HG03432 (cell line): ENCODE results near the gene SWI5.
"Not testable (repeated sequence)": the region's sequence is repeated elsewhere in the genome, so short reads cannot be mapped to it uniquely, and the experiment has no call there.

ENCODE experiments used
- ATAC-seq: cut with Tn5 transposase; IDR thresholded peaks from one replicate; pipeline ENCODE4 v1.9.1; 2021; ENCODE audit warnings: mild to moderate bottlenecking, moderate library complexity; ENCODE audit not compliant: unreplicated experiment

The SWI5 gene

DNA sequence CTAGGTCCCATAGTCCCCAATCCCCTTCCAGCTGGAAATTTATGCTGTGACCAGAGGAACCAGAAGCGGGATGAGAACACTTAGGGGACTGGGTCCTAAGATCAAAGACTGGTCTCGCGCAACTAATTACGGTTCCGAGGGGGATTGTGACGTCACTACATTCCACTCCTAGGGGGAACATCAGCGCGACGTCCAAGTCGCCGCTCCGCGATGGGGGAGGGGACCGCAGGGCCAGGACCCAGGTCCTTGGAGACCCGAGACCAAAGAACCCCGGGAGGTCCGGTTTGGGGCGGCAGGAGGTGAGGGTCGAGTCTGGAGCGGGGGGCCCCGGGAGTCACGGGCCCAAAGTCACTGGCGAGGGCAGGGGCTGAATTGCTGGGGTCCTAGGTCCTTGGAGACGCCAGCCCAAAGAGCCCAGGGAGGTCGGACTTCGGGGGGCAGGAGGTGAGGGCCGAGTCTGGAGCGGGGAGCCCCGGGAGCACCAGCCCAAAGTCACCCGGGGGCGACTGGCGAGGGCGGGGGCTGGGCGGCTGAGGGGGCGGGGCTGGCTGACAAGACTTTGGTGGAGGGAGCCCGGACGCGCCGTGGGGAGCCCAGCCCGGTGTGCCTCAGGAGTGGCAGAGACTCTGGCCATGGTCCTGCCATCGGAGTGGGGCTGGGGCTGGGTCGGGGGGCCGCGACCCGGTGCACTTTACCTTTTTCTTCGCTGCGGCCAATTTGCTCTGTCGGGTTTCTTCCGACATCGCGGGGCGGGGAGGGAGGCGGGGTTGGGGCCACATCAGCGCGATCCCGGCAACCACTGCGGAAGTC lies 673 bp upstream of the SWI5 start, which contains the start of gene GOLGA2:
TSS of gene GOLGA2 (minus strand) at position 810 of the 810 bp plus-strand sequence. CDS start at position 779, 31 bp downstream.
- peak; percentile 61 for ATAC-seq

DNA sequence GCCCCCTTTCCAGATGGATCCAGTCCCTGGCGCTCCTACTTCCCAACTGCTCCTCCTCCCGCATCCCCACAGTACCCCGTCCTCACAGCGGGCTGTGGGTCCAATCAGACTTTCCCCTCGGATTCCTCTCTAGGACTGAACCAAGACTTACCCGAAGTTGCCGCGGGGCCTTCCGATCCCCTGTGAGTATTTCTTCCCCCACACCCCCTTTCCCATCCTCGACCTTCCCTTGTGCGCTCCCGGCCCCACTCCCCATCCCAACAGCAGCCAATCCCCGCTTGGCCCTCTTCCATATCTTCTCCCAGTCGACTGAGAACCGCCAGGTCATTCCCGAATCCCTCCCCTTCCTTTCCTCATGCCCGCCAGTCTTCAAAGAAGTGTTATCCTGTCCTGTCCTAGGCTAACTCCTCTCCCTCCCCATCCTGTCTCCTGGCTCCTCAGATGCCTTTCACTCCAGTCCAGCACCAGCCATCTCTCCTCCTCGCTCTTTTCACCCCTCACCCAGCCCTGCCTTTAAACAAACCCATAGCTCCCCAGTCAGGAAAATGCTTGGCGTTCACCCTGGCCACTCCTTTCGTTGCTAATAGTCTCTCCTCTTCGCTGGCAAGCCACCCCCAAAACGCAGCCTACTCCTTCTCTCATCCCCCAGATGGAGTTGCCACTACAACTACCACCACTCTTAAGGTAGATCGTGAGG lies 646 bp downstream of the SWI5 start:
- no peak for ATAC-seq

DNA sequence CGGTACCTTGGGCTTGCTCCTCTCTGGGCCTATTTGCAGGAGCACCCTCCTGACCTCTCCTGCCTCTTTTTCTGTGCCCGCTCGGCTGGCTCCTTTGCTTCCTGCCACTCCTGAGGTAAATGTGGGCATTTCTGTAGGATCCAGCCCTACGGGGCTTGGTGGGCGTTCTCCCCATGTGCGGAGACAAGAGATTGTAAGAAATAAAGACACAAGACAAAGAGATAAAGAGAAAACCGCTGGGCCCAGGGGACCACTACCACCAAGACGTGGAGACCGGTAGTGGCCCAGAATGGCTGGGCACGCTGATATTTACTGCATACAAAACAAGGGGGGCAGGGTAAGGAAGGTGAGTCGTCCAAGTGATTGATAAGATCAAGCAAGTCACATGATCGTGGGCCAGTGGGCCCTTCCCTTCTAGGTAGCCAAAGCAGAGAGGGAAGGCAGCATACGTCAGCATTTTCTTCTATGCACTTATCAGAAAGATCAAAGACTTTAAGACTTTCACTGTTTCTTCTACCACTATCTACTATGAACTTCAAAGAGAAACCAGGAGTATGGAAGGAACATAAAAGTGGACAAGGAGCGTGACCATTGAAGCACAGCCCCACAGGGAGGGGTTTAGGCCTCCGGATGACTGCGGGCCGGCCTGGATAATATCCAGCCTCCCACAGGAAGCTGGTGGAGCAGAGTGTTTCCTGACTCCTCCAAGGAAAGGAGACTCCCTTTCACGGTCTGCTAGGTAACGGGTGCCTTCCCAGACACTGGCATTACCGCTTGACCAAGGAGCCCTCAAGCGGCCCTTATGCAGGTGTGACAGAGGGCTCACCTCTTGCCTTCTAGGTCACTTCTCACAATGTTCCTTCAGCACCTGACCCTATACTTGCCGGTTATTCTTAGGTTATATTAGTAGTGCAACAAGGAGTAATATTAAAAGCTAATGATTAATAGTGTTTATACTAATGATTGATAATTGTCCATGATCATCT lies 3.3 kb downstream of the SWI5 start:
- ATAC-seq = not testable (repeated sequence)

DNA sequence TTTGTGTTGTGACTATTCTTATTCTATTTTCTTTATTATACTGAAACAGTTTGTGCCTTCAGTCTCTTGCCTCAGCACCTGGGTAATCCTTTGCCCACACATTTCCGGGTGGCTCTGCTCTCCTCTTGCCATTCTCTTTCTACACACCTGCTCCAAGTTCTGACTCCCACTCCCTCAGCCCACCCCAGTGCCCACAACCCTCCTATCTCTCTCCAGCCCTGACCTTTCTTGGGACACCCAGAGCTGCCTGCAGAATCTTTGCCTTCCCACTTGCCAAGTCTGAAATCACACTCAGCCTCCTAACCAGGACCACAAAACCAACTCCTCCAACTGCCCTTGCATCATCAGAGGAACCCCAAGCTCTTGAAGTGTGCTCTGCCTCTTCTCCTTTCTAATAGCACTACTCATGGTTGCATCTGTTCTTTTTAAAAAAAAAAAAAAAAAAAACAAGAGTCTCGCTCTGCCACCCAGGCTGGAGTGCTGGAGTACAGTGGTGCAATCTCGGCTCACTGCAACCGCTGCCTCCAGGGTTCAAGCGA lies 4.1 kb downstream of the SWI5 start:
- no peak for ATAC-seq

DNA sequence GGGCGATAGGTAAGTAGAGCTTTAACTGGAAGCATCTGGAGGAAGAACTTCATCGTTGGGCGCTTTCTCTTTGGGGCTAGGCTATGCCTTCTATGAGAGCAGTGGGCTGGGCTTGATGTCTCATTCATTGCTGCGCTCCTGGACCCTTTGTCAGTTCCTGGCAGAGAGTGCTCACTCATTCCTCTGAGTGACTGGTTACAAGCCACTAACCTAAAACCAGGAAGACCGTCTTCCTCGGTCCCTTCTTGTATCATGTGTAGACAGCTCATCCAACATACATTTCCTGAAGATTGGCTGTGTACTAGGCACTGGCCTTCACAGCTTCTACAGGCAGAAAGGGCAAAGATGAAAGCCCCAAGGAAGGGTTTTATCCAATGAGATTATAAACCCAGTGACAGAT lies 6.4 kb downstream of the SWI5 start:
- ATAC-seq = no peak

DNA sequence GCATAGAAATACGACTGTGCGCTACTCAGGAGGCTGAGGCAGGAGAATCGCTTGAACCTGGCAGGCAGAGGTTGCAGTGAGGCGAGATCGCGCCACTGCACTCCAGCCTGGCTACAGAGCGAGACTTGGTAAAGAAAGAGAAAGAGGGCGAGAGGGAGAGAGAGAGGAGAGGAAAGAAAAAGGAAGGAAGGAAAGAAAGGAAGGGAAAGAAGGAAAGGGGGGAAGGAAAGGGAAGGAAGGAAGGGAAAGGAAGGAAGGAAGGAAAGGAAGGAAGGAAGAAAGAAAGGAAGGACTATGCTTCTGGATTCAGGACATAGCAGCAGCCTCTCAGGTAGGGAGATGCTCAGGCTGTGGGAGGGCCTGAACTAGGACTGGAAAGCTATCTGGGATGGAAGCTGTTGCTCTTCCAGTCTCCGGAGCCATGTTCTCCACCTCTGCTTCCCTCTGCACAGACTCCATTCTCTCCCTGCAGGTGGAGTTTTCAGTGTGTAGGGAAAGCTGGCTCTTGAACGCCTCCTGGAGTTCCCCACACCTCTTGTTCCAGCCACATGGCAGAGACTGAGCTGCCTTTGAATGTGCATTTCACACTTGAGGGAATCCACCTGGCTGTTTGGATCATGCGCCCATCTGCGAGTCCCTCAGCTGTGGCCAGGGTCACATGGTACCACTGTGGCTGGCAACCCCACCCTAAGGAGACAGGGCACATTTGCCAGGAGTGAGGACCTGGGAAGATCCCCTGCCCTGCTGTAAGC lies 9.1 kb downstream of the SWI5 start:
- no peak for ATAC-seq

DNA sequence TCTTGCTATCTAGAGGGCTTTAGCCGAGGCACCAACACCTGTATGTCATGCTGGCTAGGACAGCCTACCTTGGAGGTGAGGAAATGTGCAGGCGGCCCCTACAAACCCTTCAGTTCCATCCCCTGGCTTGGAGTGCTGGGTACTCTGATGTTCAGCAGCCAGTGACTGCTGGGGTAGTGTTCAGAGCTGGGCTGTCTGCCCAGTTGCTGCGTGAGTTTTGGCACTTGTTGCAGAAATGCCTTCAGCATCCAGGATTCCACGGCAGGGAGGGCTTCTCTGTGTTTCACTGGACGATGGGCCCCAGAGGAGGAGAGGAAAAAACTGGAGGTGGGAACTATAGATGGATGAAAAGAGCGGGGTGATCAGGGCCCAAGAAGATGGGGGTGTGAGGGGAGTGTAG lies 10.4 kb downstream of the SWI5 start:
- ATAC-seq = no peak

DNA sequence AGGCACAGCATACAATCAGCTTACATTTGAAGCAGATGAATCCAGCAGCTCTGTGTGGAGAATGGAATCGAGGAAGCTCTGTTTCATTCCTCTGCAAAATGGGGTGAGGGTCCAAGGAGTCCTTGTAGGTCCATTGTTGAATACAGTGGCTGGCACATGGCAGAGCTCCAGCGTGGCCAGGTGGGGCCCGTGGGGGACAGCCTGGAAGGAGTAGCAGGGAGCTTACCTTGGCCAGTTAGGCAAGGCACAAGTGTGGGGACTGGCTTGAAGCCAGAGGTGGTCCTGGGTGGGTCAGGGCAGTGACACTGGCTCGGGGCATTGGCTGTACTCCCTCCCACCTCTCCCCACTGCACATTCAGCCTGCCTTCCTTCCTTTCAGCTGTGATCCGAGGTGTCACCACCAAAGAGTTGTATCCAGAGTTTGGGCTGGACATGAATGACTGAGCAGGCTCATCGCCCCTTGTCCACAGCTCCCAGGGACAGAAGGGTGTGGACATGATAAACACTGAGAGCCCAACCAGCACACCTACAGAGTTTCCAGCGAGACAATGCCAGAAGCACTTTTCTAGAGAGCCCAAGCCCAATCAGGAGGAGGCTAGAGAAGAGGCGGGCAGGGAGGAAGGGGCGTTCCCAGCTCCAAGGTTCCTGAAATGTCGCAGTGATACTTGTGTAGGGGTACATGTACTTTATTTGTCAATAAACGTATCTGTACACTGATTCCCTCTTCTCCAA lies 12.4 kb downstream of the SWI5 start:
- ATAC-seq = no peak

DNA sequence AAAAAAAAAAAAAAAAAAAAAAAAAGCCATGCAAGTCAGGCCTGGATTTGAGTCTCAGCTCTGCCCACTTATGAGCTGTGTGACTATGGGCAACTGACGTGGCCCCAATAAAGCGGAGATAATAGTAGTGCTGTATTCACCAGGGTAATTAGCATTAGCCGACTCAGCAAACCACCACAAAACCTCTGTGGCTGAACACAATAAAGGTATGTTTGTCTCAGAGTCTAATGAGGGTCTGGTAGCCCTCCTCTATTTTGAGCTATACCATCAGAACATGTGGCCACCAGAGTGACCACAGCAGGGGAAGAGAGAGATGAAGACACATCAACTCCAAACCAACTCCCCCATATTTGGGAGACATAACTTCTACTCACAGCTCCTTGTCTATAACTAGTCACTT lies 15.9 kb downstream of the SWI5 start:
- no peak for ATAC-seq

DNA sequence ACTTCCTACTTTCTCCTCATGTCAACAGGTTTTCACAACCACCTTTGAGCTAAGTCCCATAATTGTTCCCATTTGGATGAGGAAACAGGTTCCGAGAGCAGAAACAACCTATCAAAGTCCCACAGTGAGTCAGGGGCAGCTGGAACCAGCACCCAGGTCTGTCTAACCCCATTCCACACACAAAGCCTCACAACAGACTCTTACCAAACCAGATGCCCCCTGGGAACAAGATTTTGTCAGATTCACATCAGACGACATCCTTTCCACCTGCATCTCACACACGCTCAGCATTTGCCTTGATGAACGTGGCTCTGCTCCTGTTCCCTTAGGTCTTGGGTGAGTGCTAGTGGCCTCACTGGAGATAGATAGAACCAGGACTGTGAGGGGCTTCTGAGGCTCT lies 17.0 kb downstream of the SWI5 start:
- no peak for ATAC-seq

DNA sequence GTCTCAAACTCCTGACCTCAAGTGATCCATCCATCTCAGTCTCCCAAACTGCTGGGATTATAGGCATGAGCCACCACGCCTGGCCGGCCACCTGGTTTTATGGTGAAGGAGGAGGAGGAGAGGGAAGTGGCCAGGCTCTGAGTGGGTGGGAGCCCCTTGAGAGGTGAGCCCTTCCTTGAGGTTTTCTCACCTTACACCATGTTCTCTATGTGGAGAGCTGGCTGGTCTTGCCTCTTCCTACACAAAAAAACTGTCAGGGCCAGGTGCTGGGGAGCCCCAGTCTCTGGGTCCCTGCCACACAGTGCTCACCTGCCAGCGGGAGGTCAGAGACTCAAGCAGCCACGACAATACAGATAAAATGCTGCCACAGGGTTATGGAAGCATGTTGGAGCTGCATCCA lies 18.1 kb downstream of the SWI5 start:
- ATAC-seq = no peak

DNA sequence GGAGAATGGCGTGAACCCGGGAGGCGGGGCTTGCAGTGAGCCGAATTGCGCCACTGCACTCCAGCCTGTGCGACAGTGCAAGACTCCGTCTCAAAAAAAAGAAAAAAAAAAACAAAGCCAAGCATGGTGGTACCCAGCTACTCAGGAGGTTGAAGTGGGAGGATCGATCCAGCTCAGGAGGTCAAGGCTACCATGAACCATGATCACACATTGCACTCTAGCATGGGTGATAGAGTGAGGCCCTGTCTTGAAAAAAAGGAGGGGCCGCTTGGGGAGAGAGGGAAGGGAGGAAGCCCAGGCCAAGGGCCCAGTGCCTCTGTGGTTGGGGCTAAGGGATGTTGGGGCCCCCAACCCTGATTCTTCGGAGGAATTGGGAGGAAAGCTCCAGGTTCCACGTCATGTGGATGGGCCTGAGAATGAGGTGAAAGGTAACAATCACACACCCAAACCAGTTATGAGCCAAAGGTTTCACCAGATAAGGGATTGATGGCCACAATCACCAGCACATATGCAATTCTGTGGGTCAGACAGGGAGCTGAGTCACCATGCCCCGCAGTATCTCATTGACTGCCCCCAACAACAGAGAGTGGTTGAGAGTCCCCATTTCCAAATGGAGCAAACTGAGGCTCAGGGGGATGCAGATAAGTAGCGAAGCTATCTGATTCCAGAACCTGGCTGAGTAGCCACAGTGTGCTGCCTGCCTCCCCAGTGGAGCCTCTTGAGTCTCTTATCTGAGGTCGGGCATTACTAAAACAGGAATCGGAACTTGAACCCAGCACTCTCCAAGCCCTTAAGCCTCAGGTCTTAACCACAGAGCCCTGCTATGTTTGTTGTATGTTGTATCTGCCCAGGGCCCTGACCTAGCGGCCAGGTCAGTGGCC lies 20.5 kb downstream of the SWI5 start:
- ATAC-seq = no peak

DNA sequence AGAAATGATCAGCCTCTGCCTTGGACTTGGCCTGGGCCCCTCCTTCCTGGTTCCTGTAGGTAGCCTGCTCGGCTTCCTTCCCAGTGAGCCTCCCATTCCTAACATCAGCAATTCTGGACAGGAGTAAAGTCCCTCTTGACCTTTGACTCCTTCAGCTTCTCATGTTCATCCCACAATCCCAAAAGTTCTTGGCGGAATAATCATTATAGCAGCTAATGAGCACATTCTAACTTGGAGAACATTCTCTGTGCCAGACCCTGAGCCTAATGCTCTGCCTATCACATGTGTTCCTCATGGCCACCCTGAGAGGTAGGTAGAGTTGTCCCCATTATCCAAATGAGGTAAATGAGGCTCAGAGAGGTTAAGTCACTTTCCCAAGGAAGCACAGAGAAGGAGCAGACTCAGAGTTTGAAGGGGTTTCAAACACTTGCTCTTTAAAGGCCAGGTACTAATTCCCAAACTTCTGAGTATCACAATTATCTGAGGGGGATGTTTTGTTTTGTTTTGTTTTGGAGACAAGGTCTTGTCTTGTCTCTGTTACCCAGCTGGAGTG lies 21.2 kb downstream of the SWI5 start:
- no peak for ATAC-seq

DNA sequence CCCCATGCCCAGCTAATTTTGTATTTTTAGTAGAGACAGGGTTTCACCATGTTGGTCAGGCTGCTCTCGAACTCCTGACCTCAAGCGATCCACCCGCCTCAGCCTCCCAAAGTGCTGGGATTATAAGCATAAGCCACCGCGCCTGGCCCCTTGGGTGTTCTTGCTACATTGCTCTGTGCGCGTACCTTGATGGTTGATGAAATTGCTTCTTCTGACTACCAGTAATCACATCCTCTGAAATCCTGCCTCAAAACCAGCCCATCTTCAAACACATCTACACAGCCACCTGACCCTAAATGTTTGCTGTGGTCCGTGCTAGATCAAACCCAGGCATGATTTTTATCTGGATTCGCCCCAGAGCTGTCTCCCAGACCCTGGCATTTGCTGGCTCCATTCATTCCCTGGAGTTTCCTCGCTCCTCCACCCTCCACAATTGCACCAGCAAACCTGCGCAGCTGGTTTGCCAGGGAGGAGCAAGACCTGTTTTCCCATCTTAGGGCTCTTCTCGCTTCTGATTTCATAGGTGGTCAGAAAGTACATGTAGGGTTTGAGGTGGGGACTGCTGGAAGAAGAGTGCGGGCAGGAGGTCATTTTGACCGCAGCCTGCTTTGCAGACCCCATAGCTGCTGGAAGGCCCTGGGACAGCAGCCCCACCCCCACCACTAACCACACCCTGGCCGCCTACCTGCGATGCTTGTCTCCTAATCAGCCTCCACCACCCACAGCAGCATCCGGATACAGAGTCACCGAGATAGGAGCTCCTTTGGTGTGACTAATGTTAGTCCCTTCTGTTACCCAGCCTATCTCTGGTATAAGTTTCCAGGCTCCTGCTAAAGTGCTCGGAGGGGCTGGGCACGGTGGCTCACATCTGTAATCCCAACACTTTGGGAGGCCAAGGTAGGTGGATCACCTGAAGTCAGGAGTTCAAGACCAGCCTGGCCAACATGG lies 22.7 kb downstream of the SWI5 start:
- no peak for ATAC-seq

DNA sequence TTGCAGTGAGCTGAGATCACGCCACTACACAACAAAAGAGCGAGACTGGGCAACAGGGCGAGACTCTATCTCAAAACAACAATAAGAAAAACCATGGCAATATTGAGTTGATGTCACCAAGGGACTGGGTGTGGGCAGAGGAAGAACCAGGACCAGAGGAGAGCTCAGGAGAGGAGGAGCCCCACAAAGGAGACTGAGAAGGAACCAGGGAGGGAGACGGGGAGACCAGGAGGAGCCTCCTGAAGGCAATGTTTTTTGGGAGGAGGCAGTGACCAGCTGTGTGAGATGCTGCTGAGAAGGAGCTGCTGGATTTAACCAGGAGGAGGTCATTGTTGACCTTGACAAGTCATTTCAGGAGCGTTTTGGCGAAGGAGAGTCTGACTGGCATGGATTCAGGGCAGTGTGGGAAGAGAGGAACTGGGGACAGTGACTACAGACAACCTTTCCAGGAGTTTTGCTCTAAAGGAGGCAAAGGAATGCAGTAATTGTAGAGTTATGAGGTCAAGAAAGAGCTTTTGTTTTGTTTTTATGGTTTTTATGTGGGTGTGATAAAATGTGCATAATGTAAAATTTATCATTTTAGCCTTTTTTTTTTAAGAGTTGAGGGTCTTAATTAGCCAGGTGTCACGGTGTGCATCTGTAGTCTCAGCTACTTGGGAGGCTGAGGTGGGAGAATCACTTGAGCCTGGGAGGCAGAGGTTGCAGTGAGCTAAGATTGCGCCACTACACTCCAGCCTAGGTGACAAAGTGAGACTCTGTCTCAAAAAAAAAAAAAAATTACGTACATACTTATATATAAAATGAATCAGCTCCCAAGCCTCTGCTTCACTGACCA lies 28.3 kb downstream of the SWI5 start:
- no peak for ATAC-seq

DNA sequence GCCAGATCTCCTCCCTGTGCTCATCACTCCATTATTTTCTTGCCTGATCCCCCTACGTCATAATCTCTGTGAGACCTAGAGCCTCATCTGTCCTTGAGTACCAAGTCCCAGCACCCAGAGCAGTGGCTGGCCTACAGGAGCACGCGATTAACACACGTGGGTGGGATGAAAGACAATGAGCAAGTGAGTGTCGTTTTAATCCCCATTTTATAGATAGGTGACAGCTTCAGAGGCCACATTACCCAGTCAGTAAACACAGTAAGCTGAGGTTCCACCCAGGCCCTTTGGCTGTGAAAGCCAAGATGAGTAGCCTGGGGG lies 28.9 kb downstream of the SWI5 start:
- ATAC-seq = no peak
